ENCODE results near the gene EXOC8. TPM values are rescaled to one million over a fixed set of nuclear protein-coding genes. Genes with fewer than 3 reads are reported as not detected.

EXOC8 gene
- total and polyA plus RNA-seq, 2 donors (not counting 3 experiments of a cell fraction or from before 2014, with no cell fraction given) = 2.8 to 13.2 TPM

DNA sequence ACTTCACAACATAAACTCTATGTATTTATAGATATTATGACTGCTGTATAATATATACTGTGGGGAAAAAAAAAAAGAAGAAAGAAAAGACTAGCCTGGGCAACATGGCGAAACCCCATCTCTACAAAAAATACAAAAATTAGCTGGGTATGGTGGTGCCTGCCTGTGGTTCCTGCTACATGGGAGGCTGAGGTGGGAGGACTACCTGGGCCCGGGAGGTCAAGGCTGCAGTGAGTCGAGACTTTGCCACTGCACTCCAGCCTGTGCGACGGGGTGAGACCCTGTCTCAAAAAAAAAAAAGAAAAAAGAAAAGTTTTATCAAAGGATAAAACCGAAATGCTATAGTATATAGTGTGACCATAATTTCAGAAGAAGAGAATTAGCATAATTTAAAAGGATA lies 2.7 kb downstream of the EXOC8 start:
- peaks cover 72% of the 10 kb centered on the region for H3K79me2 ChIP-seq (ENCODE audit: control insufficient read depth, insufficient read depth, low read length)
- TF ChIP-seq, protein P1, sequence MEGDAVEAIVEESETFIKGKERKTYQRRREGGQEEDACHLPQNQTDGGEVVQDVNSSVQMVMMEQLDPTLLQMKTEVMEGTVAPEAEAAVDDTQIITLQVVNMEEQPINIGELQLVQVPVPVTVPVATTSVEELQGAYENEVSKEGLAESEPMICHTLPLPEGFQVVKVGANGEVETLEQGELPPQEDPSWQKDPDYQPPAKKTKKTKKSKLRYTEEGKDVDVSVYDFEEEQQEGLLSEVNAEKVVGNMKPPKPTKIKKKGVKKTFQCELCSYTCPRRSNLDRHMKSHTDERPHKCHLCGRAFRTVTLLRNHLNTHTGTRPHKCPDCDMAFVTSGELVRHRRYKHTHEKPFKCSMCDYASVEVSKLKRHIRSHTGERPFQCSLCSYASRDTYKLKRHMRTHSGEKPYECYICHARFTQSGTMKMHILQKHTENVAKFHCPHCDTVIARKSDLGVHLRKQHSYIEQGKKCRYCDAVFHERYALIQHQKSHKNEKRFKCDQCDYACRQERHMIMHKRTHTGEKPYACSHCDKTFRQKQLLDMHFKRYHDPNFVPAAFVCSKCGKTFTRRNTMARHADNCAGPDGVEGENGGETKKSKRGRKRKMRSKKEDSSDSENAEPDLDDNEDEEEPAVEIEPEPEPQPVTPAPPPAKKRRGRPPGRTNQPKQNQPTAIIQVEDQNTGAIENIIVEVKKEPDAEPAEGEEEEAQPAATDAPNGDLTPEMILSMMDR (IDR thresholded peaks at IDR 0.05; ENCODE audit: extremely low read depth in 1 of 2, insufficient read depth in 1 of 2, low read depth in 1 of 2, low read length in 2 of 2) = no peak
- TF ChIP-seq GATA2 (IDR thresholded peaks at IDR 0.05; ENCODE audit: insufficient read depth, insufficient read length, low read depth, low read length) = no peak
- TF ChIP-seq, protein P2, sequence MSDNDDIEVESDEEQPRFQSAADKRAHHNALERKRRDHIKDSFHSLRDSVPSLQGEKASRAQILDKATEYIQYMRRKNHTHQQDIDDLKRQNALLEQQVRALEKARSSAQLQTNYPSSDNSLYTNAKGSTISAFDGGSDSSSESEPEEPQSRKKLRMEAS (IDR thresholded peaks at IDR 0.05; ENCODE audit: insufficient read depth, insufficient read length) = no peak
- TF ChIP-seq POLR2AphosphoS5 (IDR thresholded peaks at IDR 0.05; ENCODE audit: insufficient read depth, low read depth, low read length) = no peak
- no peak for TF ChIP-seq EZH2 (IDR thresholded peaks at IDR 0.05; ENCODE audit: borderline replicate concordance, low read depth, low read length, severe bottlenecking)
- no peak for TF ChIP-seq POLR2A (IDR thresholded peaks at IDR 0.05; ENCODE audit: low read depth, low read length)
- TF ChIP-seq JUN (IDR thresholded peaks at IDR 0.05; ENCODE audit: borderline replicate concordance, insufficient read depth, insufficient read length, low read depth) = no peak
- no peak for TF ChIP-seq MYC (IDR thresholded peaks at IDR 0.05; ENCODE audit: low read depth, low read length)
- TF ChIP-seq FOS (IDR thresholded peaks at IDR 0.05; ENCODE audit: borderline replicate concordance, insufficient read depth, low read length) = no peak
- H3K4me1 ChIP-seq (ENCODE audit: control insufficient read depth, extremely low read depth, insufficient read depth, low read length) = peaks cover 47% of the 10 kb centered on the region
- no peaks in the 10 kb centered on the region for H3K9me1 ChIP-seq (replicated peaks; ENCODE audit: control insufficient read depth, extremely low read depth, insufficient read depth, low read length)
- peak overlapping the region; percentile 82 for H3K4me2 ChIP-seq (ENCODE audit: insufficient read depth, low read length)
- BruUV-seq (replicated peaks) = no TSS peak
- peaks cover 4% of the 10 kb centered on the region for H4K20me1 ChIP-seq (replicated peaks; ENCODE audit: control insufficient read depth, extremely low read depth, insufficient read depth, low read length)
- H2AFZ ChIP-seq (ENCODE audit: low read depth, low read length) = no peak overlapping the region
- CTCF ChIA-PET = interaction anchor here (0.9 to 2.0 kb wide), 4 partner anchors 10 to 249 kb away, joined by 3 to 7 read pairs (median 4); no protein-coding TSS in a partner anchor
- FAIRE-seq (no peak), DNase-seq (ENCODE audit: low read depth, low spot score) (no peak)
- no peaks in the 10 kb centered on the region for H3K27me3 ChIP-seq (ENCODE audit: control insufficient read depth in 2 of 2, insufficient read depth in 2 of 2, low read length in 2 of 2)
- POLR2A ChIA-PET = interaction anchor here (0.5 kb wide), 1 partner anchor 11 kb away, joined by 5 read pairs; no protein-coding TSS in a partner anchor
- dilution Hi-C loops (cut with MboI; ENCODE audit: extremely low pct_ligation_motif_present, low sequenced_read_pairs) = no loop called here
- intact Hi-C loops (cut with micrococcal nuclease) = loop anchor here (5.0 to 10.0 kb wide), 2 partner anchors 300 to 358 kb away; partner anchors contain the start of genes ARV1 and TTC13
- peak overlapping the region in 1 of 3 experiments; percentile 70 for H3K4me3 ChIP-seq (replicated peaks in 1 of 3; ENCODE audit: insufficient read depth in 1 of 3, low read depth in 1 of 3, low read length in 3 of 3)
- H3K9ac ChIP-seq (replicated peaks; ENCODE audit: extremely low read depth, insufficient read depth, low read length) = no peak overlapping the region
- no peak overlapping the region for H3K27ac ChIP-seq (ENCODE audit: insufficient read depth, low read depth, low read length)
- no peaks in the 10 kb centered on the region for H3K9me3 ChIP-seq (replicated peaks; ENCODE audit: control insufficient read depth, insufficient read depth, low read length)
- no peaks in the 10 kb centered on the region for H3K36me3 ChIP-seq (ENCODE audit: control insufficient read depth in 2 of 2, extremely low read depth in 1 of 2, insufficient read depth in 2 of 2, low read length in 2 of 2)

Measured in endothelial cell of umbilical vein (primary cell).